Loucy (cell line): Measurements from ENCODE around the gene CSF3.

Source experiments
- H2AFZ ChIP-seq: fragments of 200-600 bp; sonication (generic); 2 replicates; pipeline ENCODE4 v1.6.0; 2016; ENCODE audit warnings: antibody characterized with exemption, mild to moderate bottlenecking, low read length, moderate library complexity
- H3F3A ChIP-seq: fragments of 200-600 bp; 2 replicates; pipeline ENCODE4 v1.6.0; 2016; ENCODE audit warnings: antibody characterized with exemption, low read depth, mild to moderate bottlenecking
- H3K27me3 ChIP-seq: fragments of 200-600 bp; sonication (generic); 2 replicates; pipeline ENCODE4 v1.6.1; 2014; ENCODE audit warnings: low read length, mild to moderate bottlenecking; ENCODE audit not compliant: insufficient read depth, poor library complexity, severe bottlenecking
- H3K36me3 ChIP-seq: fragments of 200-600 bp; sonication (generic); 2 replicates; pipeline ENCODE4 v1.6.1; 2016; ENCODE audit warnings: low read length; ENCODE audit not compliant: insufficient read depth
- H3K4me1 ChIP-seq: fragments of 200-600 bp; sonication (generic); 2 replicates; pipeline ENCODE4 v1.5.1; 2014; ENCODE audit warnings: low read length, mild to moderate bottlenecking; ENCODE audit not compliant: insufficient read depth, poor library complexity, severe bottlenecking
- H3K4me2 ChIP-seq: fragments of 200-600 bp; sonication (generic); 2 replicates; pipeline ENCODE4 v1.6.0; 2014; ENCODE audit warnings: antibody characterized with exemption, low read length, low read depth, mild to moderate bottlenecking; ENCODE audit not compliant: poor library complexity, severe bottlenecking
- H3K4me3 ChIP-seq: fragments of 200-600 bp; sonication (generic); 2 replicates; pipeline ENCODE4 v1.5.1; 2014; ENCODE audit warnings: low read length, mild to moderate bottlenecking, mixed read lengths; ENCODE audit not compliant: poor library complexity, severe bottlenecking
- H3K79me2 ChIP-seq: fragments of 200-600 bp; sonication (generic); 2 replicates; pipeline ENCODE4 v1.6.1; 2014; ENCODE audit warnings: low read length; ENCODE audit not compliant: insufficient read depth
- H3K9ac ChIP-seq: fragments of 200-600 bp; sonication (generic); 2 replicates; pipeline ENCODE4 v1.6.0; 2014; ENCODE audit warnings: mild to moderate bottlenecking, low read depth, low read length, moderate library complexity; ENCODE audit not compliant: poor library complexity, severe bottlenecking
- H3K9me2 ChIP-seq: fragments of 200-600 bp; sonication (generic); replicated peaks from 2 replicates; pipeline ENCODE4 v1.6.1; 2016; ENCODE audit warnings: low read depth, low read length, mixed read lengths
- H3K9me3 ChIP-seq: fragments of 200-600 bp; sonication (generic); 2 replicates; pipeline ENCODE4 v1.6.1; 2014; ENCODE audit warnings: mild to moderate bottlenecking, antibody characterized with exemption, low read length, low read depth; ENCODE audit not compliant: insufficient read depth
- H4K20me1 ChIP-seq: fragments of 200-600 bp; sonication (generic); 2 replicates; pipeline ENCODE4 v1.6.0; 2014; ENCODE audit warnings: antibody characterized with exemption, low read length, mild to moderate bottlenecking; ENCODE audit not compliant: insufficient read depth, poor library complexity, severe bottlenecking
- EZH2phosphoT487 ChIP-seq: fragments of 200-600 bp; IDR thresholded peaks from 2 replicates; pipeline ENCODE4 v1.6.1; 2018; ENCODE audit warnings: antibody characterized with exemption, mild to moderate bottlenecking, moderate library complexity, borderline replicate concordance
- TF ChIP-seq, protein P1 (sequence below): fragments of 200-600 bp; sonication (generic); conservative IDR thresholded peaks from 2 replicates; pipeline ENCODE4 v1.5.1; 2014; ENCODE audit warnings: mild to moderate bottlenecking, antibody characterized with exemption, low read length

The CSF3 gene

GRCh38 chr17:40022497-40022896 lies 7.3 kb downstream of the CSF3 start:
- H3K4me1 ChIP-seq = no peaks in the 10 kb centered on the region
- no peak overlapping the region for H3K4me2 ChIP-seq
- no peaks in the 10 kb centered on the region for H3K27me3 ChIP-seq
- H3K79me2 ChIP-seq = no peaks in the 10 kb centered on the region
- TF ChIP-seq, protein P1, sequence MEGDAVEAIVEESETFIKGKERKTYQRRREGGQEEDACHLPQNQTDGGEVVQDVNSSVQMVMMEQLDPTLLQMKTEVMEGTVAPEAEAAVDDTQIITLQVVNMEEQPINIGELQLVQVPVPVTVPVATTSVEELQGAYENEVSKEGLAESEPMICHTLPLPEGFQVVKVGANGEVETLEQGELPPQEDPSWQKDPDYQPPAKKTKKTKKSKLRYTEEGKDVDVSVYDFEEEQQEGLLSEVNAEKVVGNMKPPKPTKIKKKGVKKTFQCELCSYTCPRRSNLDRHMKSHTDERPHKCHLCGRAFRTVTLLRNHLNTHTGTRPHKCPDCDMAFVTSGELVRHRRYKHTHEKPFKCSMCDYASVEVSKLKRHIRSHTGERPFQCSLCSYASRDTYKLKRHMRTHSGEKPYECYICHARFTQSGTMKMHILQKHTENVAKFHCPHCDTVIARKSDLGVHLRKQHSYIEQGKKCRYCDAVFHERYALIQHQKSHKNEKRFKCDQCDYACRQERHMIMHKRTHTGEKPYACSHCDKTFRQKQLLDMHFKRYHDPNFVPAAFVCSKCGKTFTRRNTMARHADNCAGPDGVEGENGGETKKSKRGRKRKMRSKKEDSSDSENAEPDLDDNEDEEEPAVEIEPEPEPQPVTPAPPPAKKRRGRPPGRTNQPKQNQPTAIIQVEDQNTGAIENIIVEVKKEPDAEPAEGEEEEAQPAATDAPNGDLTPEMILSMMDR = no peak
- TF ChIP-seq EZH2phosphoT487 = no peak
- no peaks in the 10 kb centered on the region for H3K9me3 ChIP-seq
- no peak overlapping the region for H3K4me3 ChIP-seq
- no peaks in the 10 kb centered on the region for H3K9me2 ChIP-seq
- H2AFZ ChIP-seq = no peak overlapping the region
- H4K20me1 ChIP-seq = no peaks in the 10 kb centered on the region
- no peaks in the 10 kb centered on the region for H3F3A ChIP-seq
- H3K9ac ChIP-seq = no peak overlapping the region
- H3K36me3 ChIP-seq = peaks cover 36% of the 10 kb centered on the region; the same call in 1 of the 2 replicates

GRCh38 chr17:40022961-40023541 lies 7.8 kb downstream of the CSF3 start:
- Histone ChIP-seq H3K4me1 (no peaks in the 10 kb centered on the region), H3K9me2 (no peaks in the 10 kb centered on the region), H2AFZ (no peak overlapping the region), H3F3A (no peaks in the 10 kb centered on the region), H4K20me1 (no peaks in the 10 kb centered on the region), H3K4me2 (no peak overlapping the region), H3K9me3 (no peaks in the 10 kb centered on the region), H3K27me3 (no peaks in the 10 kb centered on the region), H3K79me2 (no peaks in the 10 kb centered on the region), H3K36me3 (peaks cover 36% of the 10 kb centered on the region; the same call in 1 of the 2 replicates), H3K9ac (no peak overlapping the region), H3K4me3 (no peak overlapping the region)
- no peak for TF ChIP-seq EZH2phosphoT487
- TF ChIP-seq, protein P1 = no peak

- Histone ChIP-seq H3K79me2 (no peaks in the 10 kb centered on the region), H3F3A (no peaks in the 10 kb centered on the region), H3K27me3 (no peaks in the 10 kb centered on the region), H3K4me2 (no peak overlapping the region), H3K9me2 (no peaks in the 10 kb centered on the region), H2AFZ (no peak overlapping the region), H4K20me1 (no peaks in the 10 kb centered on the region), H3K4me1 (no peaks in the 10 kb centered on the region), H3K4me3 (no peak overlapping the region), H3K36me3 (peaks cover 36% of the 10 kb centered on the region; the same call in 1 of the 2 replicates), H3K9me3 (no peaks in the 10 kb centered on the region), H3K9ac (no peak overlapping the region)
- TF ChIP-seq EZH2phosphoT487 = no peak
- TF ChIP-seq, protein P1 = no peak
These were observed 8.5 kb downstream of the CSF3 start for GRCh38 chr17:40023590-40024292.
